Testis (tissue), 3 donors: Measurements from ENCODE around the gene SLC11A2. TPM values are rescaled to one million over a fixed set of nuclear protein-coding genes. Genes with fewer than 3 reads are reported as not detected.

Experiments used
- DNase-seq: peaks from one replicate; pipeline ENCODE4 v3.0.0-alpha.2; 2019
- H3K27ac ChIP-seq, 2 donors: fragments of 200-600 bp; sonication (generic); one replicate each; pipeline ENCODE4 v1.5.1; 2019
- H3K27me3 ChIP-seq: fragments of 200-600 bp; sonication (generic); one replicate; pipeline ENCODE4 v1.5.1; 2019
- H3K36me3 ChIP-seq: fragments of 200-600 bp; sonication (generic); one replicate; pipeline ENCODE4 v1.5.1; 2017; ENCODE audit warnings: low read depth; ENCODE audit errors: missing control alignments
- H3K4me1 ChIP-seq: fragments of 200-600 bp; sonication (generic); one replicate; pipeline ENCODE4 v1.5.1; 2019
- H3K4me3 ChIP-seq, 2 donors: fragments of 200-600 bp; sonication (generic); one replicate each; pipeline ENCODE4 v1.5.1; 2017 to 2019
- H3K9me3 ChIP-seq: fragments of 200-600 bp; sonication (generic); one replicate; pipeline ENCODE4 v1.5.1; 2017
- CTCF ChIP-seq, 3 experiments: fragments of 450-650 bp in 2 of 3; fragments of 200-600 bp in 1 of 3; sonication (generic) in 1 of 3; IDR thresholded peaks; one replicate each; pipeline ENCODE4 v1.5.1; 2016 to 2019; ENCODE audit warnings: antibody characterized with exemption in 3 of 3, mild to moderate bottlenecking in 2 of 3, moderate library complexity in 1 of 3
- POLR2A ChIP-seq: fragments of 450-650 bp; IDR thresholded peaks from one replicate; pipeline ENCODE4 v1.6.1; 2017; ENCODE audit warnings: antibody characterized with exemption, mild to moderate bottlenecking, moderate library complexity
- WGBS, 2 donors: methylation state at CpG; one replicate each; pipeline ENCODE4 v1.1.5; 2018; 5-methylcytosine and 5-hydroxymethylcytosine counted together
- intact Hi-C: fragments of 100-400 bp; cut with DNase I; formaldehyde crosslinking; loops from one replicate; pipeline ENCODE4 v1.15.1; 2023; ENCODE audit warnings: low total_unique reads
- polyA plus RNA-seq: library from polyadenylated mRNA; stranded (reverse); fragments of 350-450 nt; fragmentation: Illumina TruSeq; extraction: RNeasy Lipid Tissue Mini Kit (QIAGEN cat#74804); gene quantifications from one replicate; pipeline ENCODE4 v1.2.3, GENCODE V29; 2014; ENCODE audit warnings: low read depth, low replicate concordance; ENCODE audit not compliant: insufficient read depth
- total RNA-seq, 2 donors: library from RNA; depleted of rRNA; stranded (reverse); fragments of >200 nt; gene quantifications; one replicate each; pipeline ENCODE4 v1.2.3, GENCODE V29; 2016

SLC11A2 gene
- total and polyA plus RNA-seq, 3 donors from 2014 or later, result 42.9 to 66.5 (median 63.4) TPM

- no peak for DNase-seq
- H3K4me3 ChIP-seq, result no peak overlapping the region
- H3K27ac ChIP-seq, result no peak overlapping the region
- no peaks in the 10 kb centered on the region for H3K36me3 ChIP-seq
- no peaks in the 10 kb centered on the region for H3K27me3 ChIP-seq
- no peak for TF ChIP-seq CTCF (IDR thresholded peaks at IDR 0.05)
- TF ChIP-seq POLR2A, result no peak
- H3K4me1 ChIP-seq, result no peaks in the 10 kb centered on the region
- intact Hi-C loops, result no loop called here
- no peaks in the 10 kb centered on the region for H3K9me3 ChIP-seq
- 76 to 86% methylated on average over 7 of the region's 7 CpGs for WGBS, 2 donors
Measured at GRCh38 chr12:50953047-50953446, 73.1 kb downstream of the SLC11A2 start.

- no peaks in the 10 kb centered on the region for H3K4me1 ChIP-seq
- no peaks in the 10 kb centered on the region for H3K36me3 ChIP-seq
- no peak within 1 kb of the TSS for H3K4me3 ChIP-seq
- intact Hi-C loops, result no loop called here
- WGBS, 2 donors, result 87 to 95% methylated on average over 15 to 17 of the region's 19 CpGs
- no peak for TF ChIP-seq POLR2A
- no peak for TF ChIP-seq CTCF (IDR thresholded peaks at IDR 0.05)
- no peaks in the 10 kb centered on the region for H3K9me3 ChIP-seq
- no peak for DNase-seq
- no peak within 1 kb of the TSS for H3K27ac ChIP-seq
- H3K27me3 ChIP-seq, result no peaks in the 10 kb centered on the region
Measured at GRCh38 chr12:50952510-50952909, 73.7 kb downstream of the SLC11A2 start, which contains the start of gene HIGD1C. Gene HIGD1C, plus strand, starts transcription at chr12:50952544. Its CDS starts 1,455 bp downstream, at chr12:50953999.

- TF ChIP-seq POLR2A (no peak), CTCF (IDR thresholded peaks at IDR 0.05) (no peak)
- Histone ChIP-seq H3K36me3 (no peaks in the 10 kb centered on the region), H3K4me1 (no peaks in the 10 kb centered on the region), H3K4me3 (no peak overlapping the region), H3K27me3 (no peaks in the 10 kb centered on the region), H3K27ac (no peak overlapping the region), H3K9me3 (no peaks in the 10 kb centered on the region)
- 88 to 91% methylated on average over 2 of the region's 2 CpGs for WGBS, 2 donors
- intact Hi-C loops, result no loop called here
- no peak for DNase-seq
Measured at GRCh38 chr12:50951112-50951511, 75.1 kb downstream of the SLC11A2 start.

GRCh38 chr12:50949801-50950302 lies 76.3 kb downstream of the SLC11A2 start:
- 86 to 87% methylated on average over 4 of the region's 4 CpGs for WGBS, 2 donors
- intact Hi-C loops, result no loop called here
- Histone ChIP-seq H3K4me1 (no peaks in the 10 kb centered on the region), H3K4me3 (no peak overlapping the region), H3K27me3 (no peaks in the 10 kb centered on the region), H3K27ac (no peak overlapping the region), H3K9me3 (no peaks in the 10 kb centered on the region), H3K36me3 (no peaks in the 10 kb centered on the region)
- TF ChIP-seq CTCF (IDR thresholded peaks at IDR 0.05), result no peak
- TF ChIP-seq POLR2A, result no peak
- no peak for DNase-seq

GRCh38 chr12:50948798-50949197 lies 77.4 kb downstream of the SLC11A2 start:
- no peak for DNase-seq
- no peaks in the 10 kb centered on the region for H3K9me3 ChIP-seq
- no peak for TF ChIP-seq POLR2A
- no peak for TF ChIP-seq CTCF (IDR thresholded peaks at IDR 0.05)
- H3K4me3 ChIP-seq, result no peak overlapping the region
- intact Hi-C loops, result no loop called here
- 63 to 65% methylated on average over 2 of the region's 4 CpGs for WGBS, 2 donors
- H3K4me1 ChIP-seq, result no peaks in the 10 kb centered on the region
- no peak overlapping the region for H3K27ac ChIP-seq
- H3K27me3 ChIP-seq, result no peaks in the 10 kb centered on the region
- H3K36me3 ChIP-seq, result no peaks in the 10 kb centered on the region
